GM21723 (cell line): Measurements from ENCODE around the gene CSNK2B.
"Not testable (repeated sequence)": the region's sequence is repeated elsewhere in the genome, so short reads cannot be mapped to it uniquely, and the experiment has no call there.

ENCODE experiments used
- ATAC-seq: cut with Tn5 transposase; IDR thresholded peaks from one replicate; pipeline ENCODE4 v1.9.1; 2021; ENCODE audit warnings: mild to moderate bottlenecking, moderate library complexity; ENCODE audit not compliant: unreplicated experiment

Gene CSNK2B

DNA sequence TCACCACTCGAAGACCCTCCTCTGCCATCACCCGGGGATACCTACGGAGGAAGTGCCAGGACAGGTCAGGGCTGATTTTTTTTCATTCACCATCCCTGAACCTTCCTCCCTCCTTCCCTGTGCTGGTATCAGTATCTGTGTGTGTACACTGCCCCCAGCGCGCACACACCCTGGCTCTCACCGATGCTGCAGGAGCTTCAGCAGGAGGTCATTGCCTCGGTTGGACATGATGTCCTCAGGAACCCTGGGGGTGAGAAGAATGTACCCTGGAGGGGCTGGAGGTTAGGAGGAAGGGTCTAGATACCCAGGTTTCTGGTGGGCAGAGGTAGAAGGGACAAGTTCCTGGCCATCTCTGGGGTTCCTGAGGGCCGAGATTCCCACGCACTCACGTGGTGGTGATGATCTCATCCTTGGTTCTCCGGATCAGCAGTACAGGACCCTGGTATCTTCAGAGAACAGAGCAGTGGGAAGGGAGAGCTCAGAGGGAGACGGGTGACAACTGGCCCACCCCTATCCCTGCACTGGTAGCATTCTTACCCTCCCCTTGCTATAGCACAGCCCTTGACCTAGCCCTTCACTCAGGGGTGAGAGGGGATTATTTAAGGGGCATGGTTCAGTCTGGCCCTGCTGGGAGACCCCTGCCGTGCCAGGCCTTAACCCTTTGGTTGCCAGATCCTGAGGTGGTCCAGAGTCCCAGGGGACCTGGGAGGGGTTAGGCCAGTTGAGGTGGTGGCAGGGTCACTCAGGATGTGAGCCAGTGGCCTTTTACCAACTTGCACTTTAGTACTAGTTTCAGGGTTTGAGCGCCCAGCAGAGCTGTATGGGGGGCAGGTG lies 22.2 kb downstream of the CSNK2B start:
- ATAC-seq: no peak

DNA sequence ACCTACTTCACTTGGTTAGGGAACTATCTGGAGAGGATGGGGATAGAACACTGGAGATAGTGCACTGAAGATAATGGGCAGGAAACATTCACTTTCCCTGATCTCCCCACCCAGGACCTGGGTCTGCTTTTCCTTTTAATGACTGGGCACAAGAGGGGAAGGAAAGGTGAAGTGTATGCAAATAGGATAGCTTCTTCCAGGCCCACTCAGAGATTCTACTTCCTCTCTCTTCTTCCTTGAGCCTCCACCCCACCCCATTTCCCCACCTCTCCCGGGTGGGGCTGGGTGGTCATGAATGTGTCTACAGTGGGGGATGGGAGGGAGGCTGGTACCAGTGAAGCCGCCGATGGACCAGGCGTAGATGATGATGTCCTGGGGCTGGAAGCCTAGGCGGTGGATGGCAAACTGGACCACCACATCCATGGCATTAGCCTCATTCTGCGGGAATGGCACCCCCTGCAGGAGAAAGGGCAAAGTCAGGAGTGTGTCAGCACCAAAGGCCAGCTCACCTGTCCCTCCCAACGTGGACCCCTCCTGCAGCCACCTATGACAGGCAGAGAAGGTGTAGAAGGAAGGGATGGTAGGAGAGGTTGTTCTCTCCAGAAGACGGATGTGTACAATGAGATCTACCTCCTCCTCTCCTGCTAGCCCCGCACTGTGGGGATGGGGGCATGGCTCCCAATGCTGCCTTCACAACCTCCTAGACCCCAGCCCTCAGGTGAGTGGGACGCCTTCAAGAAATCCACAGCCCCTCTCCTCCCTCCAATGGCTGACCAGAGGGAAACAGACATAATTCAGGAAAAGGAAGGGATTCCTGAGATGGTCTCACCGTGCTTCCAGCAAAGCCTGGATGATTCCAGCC lies 23.6 kb downstream of the CSNK2B start:
- no peak for ATAC-seq

DNA sequence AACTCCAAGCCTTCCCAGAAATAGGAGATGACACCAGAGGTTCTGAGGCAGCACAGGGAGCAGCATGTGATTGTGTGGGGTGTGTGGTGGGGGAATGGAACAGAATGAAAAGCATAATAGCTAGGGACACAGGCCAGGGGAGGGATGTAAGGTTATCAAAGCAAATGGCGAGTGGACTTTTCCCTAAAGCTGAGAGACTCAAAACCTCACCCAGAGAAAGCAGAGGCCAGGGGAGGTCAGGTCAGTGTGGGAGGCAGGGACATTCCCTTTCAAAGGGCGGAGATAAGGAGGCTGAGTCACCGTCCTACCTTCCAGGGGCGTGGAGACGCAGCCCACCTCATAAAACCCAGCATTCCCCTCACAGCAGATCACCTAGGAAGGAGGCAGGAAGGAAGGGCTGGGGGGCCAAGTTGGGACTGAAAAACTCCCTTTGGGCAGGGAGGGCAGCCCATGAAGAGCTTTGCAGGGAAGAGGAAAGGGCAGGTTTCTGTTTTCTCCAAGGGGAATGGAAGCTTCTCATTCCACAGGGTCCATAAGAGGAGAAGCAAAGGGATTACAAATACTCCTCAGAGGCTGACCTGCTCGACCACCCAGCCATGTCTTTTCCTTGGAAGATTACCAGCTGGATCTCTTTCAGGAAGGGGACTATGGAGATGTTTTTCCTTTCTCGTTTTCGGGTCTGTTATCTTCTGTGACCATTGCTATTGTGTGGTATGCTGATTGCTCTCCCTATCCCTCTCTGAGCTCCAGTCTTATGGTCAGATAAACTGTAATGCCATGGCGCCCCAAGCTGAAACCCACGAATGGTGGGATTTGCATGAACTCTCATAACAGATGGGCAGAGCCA lies 24.6 kb downstream of the CSNK2B start:
- no peak for ATAC-seq

DNA sequence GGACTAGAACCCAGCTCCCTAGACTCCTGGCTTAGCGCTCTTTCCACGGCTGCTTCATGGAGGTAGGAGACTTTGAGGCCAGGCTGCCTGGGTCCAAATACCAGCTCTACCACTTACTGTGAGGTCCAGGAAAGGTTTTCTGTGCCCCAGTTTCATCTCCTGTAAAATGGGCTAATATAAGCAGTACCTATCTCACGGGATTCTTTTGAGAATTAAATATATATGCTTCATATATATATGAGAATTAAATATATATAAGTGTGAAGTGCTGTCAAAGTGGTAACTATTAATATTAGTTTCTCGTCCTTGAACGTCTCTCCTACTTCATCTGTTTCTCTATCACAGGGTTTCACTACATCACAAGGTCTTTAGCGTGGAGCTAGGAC lies 25.2 kb downstream of the CSNK2B start:
- no peak for ATAC-seq

DNA sequence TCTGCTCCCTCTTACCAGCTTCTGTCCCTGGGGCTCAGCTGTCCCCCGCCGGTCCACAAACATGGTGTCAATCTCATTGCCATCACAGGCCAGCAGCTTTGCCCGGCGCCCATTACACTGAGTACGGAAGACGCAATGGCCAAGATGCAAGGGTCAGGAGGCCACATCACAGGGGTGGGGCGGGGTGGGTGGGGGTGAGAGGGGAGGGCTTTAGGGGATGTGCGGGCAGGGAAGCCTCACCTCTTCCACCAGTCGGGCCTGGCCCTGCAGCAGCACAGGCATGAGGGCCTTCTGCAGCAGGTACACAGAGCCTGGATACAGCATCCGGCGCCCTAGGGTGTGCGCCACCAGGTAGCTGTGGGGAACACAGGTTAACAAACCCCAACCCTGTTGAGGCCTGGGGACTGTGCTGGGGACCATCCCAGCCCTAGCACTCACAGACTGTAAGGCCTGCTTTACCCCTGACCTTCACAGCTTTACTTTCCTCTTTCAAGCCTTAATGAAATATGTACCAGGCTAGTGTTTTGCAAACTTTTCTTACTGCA lies 25.8 kb downstream of the CSNK2B start:
- no peak for ATAC-seq

DNA sequence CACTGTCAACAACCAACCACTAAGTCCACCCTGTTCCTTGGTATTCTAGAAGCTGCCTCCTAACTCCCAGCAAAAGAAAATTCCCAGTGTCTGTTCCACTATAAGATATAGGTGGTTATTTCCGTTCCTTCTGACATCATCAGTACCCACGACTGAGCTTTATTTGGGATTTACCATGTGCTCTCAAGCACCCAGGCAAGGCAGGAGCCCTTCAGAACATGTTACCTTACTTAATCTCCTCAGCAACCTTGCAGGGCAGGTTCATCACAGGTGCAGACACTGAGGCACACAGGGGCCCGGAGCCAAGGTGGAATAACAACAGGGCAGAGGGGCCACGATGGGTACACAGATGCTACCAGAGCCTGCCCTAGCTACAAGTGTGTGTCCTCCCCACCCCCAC lies 26.5 kb downstream of the CSNK2B start:
- ATAC-seq: no peak

DNA sequence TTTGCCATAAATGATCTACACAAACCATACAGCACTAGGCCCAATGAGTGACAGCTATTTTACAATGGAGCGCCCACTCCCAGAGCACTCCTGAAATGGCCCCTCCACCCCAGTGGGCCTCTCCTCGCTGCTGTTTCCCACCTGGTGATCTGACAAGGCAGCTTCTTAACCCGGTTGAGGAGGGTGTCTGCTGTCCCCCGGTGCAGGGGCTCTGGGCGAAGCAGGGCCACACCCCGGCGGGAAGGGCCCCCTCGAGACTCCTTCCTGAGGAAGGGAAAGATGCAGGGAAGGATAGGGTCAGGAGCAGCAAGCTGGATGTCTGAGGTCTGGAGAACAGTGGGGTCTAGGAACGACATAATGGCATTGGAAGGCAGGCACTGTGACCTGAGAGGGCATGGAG lies 27.0 kb downstream of the CSNK2B start:
- ATAC-seq: no peak

DNA sequence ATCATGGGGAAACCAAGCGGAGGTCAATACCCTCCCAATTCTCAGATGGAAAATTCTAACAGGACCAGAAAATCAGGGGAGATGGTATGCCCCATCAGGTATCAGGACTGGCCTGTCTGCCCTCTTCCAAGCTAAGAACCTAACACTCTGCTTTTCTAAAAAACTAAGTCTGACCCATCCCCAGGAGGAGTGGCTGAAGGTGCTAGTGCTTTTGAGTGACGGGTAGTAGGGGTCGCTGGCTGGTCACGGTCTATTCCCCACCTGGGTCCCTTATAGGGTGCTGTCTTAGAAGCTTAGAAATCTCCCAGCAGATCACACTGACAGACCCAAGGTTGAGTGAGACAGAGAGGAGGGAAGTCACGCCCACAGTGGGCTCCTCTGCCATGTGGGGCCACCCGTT lies 27.7 kb downstream of the CSNK2B start:
- ATAC-seq: no peak

DNA sequence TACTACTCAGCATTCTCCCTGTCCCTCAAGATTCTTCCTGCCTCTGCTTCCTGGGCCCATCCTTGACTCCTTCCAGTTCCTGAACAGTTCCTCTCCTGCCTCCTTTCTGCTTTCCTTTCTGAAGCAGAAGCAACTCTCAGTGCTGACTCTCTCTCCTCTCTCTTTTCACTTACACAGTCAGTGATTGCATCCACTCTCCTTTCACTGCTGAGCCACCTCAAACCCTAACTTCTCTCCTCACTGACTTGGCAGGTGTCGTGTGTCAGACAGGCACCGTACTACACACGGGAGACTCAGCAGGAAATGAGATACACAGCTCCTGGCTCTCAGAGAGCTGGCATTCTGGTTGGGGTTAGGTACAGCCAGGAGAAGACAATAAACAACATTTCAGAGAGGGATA lies 31.7 kb downstream of the CSNK2B start:
- ATAC-seq: no peak

DNA sequence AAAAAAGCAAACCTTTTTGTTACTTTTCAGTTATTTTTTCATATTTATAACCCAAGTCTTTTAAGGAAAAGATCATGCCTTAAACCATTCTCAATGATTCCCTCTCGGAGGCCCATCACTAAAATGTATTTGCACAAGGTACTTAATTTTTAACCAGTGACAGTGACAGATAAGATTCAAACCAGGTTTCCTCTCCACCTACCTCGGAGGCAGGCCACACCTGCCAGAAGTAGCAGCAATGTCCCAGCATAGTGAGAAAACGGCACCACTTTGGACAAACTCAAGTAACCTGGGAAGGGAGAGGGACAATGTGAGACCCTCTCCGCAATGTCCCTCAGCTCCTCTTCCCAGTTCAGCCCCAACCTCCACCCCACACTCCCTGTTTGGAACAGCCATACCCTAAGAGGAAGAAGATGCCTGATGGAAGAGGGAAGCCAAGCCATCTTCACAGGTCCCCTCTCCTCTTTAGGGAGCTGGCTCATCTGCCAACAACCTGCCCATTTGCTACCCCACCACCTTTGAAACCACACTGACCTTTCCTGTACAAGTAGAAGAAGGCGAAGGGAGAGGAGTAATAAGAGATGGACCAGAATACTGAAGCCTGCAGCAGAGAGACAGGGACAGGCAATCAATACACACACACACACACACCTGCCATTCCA lies 35.0 kb downstream of the CSNK2B start:
- ATAC-seq: no peak

DNA sequence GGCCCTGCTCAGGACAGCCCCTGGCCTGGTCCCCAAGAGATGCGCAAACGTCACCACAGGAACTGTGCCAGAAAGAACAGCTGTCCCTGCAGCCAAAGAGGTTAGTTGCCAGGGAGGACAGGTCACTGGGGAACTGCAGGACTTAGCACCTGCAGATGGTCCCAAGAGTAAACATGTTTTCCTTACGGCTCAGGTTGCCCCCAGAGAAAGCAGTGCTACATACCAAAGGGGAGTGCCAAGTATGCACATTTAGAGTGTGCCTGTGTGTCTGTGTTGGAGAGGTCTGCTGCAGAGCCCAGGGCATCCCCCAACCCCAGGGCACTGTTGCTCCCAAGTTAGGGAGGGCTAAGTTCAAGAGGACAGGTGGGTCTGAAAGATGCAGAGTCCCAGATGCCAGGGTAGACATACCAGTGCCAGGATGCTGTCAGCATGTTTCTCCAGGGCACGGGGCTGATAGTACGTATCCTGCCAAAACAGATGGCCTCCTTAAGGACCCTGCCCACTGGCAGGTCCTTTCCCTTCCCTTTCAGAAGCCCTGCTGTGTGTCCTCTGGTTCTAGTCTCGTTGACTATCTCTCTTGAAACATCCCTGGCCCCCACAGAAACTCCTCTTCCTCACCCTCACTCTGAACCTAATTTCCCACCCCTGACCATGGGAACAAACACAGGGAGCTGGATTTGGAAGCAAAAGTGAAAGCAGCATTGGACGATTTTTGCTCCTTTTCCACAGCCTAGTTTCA lies 36.0 kb downstream of the CSNK2B start:
- no peak for ATAC-seq

DNA sequence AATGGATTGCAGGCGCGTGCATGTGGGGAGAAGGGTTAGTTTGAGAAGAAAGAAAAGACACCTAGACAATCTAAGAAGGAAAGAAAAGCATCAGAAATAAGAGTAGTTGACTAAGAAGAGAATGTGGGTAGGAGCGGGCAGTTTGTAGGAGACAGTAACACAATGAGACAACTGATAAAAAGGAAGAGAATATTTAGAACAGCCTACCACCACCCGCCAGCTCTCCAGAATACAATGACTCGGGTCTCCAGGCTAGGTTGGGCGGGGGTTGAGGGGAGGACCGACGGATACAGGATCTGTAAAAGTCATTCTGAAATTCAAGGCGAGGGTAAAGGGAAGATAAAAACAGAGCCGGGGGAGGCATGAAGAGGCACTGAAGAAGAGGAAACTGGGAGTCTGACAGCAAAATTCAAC lies 36.5 kb downstream of the CSNK2B start:
- ATAC-seq: no peak

DNA sequence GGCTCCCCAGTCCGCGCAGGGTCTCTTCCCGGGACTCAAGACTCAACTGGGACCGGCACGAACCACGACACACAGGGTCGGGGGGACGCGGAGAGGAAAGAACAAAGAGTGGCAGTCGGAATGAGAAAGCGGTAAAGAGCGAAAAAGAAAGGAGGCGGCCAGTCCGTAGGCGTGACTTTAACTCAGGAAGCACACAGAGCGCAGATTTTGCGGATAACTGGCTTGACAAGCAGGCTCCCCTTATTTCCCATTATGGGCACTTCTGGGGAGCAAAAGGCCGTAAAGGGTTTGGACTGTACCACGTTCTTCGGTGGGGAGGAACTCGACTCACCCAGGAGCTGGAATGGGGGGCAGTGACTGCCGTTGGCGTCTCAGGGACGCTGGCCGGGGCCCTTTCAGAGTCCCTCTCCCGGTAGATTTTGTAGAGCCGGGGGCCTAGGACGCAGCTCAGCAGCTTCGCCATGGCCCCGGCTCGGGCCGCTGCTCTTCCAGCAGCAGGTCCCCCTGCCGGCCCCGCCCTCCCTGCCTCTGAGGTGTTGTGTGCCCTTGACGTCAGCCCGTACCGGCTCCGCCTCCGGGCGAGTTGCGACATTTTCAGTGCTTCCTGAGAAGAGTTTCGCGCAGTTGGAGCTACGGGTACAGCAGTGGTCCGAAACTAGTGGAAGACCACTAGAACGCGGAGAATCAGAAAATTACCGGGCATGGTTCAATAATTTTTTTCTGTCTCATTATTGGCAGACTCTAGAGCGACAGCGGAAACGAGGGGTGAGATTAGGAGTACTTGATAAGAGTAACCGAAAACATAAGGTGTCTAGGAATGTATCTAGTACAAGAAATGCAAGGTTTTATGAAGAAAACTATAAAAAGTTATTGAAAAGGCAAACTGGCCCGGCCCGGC lies 37.2 kb downstream of the CSNK2B start, which contains the start of gene ABHD16A:
Gene ABHD16A (minus strand): TSS at position 506 of the 898 bp plus-strand sequence. CDS start 43 bp downstream, at position 463.
- peak; percentile 87 for ATAC-seq

DNA sequence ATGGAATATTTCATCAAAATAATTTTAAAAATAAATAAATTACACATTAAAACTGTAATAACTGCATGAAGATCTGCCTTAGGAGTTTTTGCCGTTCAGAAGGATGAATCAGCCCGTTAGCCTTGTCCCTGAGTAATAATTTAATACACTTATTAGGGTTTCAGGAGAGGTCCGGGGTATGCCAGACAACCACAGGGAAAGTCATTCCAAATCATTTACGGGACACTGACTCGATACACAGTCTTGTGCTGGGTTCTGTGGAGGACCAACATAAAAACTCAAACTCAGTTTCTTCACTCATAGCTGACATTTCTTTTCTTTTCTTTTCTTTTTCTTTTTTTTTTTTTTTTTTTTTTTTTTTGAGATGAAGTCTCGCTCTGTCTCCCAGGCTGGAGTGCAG lies 40.1 kb downstream of the CSNK2B start:
- no peak for ATAC-seq

DNA sequence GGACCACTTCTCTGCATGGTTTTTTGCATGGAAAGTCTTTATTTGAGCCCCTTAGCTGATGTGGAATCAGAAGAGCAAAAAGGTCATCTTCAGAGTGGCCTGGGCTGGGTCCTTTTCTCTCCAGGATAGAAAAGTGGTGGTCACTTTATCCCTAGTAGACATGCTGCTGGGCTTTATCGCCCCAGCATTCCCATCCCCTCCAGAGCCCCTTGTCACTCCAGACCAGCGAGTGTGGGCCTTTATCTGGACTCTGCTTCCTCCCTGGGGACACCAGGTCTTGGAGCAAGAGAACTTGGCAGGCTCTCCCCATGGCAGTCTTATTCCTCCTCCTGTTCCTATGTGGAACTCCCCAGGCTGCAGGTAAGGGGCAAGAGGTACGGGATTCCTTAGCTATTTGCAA lies 40.7 kb downstream of the CSNK2B start, which contains the start of gene LY6G6F:
Gene LY6G6F (plus strand): TSS at position 268 of the 400 bp plus-strand sequence. CDS start 41 bp downstream, at position 309.
- ATAC-seq: no peak

DNA sequence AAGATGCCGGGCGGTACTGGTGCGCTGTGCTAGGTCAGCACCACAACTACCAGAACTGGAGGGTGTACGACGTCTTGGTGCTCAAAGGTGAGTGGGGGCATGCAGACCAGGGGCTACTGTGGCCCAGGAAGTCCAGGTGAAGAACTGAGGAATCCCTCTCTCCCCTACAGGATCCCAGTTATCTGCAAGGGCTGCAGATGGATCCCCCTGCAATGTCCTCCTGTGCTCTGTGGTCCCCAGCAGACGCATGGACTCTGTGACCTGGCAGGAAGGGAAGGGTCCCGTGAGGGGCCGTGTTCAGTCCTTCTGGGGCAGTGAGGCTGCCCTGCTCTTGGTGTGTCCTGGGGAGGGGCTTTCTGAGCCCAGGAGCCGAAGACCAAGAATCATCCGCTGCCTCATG lies 41.8 kb downstream of the CSNK2B start:
- no peak for ATAC-seq

DNA sequence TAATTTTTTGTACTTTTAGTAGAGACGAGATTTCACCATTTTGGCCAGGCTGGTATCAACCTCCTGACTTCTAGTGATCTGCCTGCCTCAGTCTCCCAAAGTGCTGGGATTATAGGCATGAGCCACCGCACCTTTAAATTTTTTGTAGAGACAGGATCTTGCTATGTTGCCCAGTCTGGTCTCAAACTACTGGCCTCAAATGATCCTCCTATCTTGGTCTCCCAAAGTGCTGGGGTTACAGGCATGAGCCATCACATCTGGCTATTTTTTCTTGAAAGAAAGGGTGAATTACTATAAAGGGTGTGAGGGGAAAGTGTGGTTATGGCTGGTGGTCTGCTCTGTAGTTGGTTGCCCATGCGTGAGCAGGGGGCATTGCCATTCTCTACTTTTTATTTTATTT lies 42.3 kb downstream of the CSNK2B start:
- no peak for ATAC-seq

DNA sequence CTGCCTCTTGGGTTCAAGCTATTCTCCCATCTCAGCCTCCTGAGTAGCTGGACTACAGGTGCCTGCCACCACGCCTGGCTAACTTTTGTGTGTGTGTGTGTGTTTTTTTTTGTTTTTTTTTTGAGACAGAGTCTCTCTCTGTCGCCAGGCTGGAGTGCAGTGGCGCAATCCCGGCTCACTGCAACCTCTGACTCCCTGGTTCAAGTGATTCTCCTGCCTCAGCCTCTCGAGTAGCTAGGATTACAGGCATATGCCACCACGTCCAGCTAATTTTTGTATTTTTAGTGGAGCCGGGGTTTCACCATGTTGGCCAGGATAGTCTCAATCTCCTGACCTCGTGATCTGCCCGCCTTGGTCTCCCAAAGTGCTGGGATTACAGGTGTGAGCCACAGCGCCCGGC lies 43.3 kb downstream of the CSNK2B start:
- ATAC-seq: not testable (repeated sequence)
